HG03060 (cell line): Measurements from ENCODE around the gene COMT.

Source experiments
- ATAC-seq: cut with Tn5 transposase; IDR thresholded peaks from one replicate; pipeline ENCODE4 v1.9.1; 2021; ENCODE audit warnings: low read depth, moderate number of reproducible peaks; ENCODE audit not compliant: unreplicated experiment

The COMT gene

GRCh38 chr22:20009018-20009491, 67.5 kb downstream of the COMT start:
- ATAC-seq, result no peak

DNA sequence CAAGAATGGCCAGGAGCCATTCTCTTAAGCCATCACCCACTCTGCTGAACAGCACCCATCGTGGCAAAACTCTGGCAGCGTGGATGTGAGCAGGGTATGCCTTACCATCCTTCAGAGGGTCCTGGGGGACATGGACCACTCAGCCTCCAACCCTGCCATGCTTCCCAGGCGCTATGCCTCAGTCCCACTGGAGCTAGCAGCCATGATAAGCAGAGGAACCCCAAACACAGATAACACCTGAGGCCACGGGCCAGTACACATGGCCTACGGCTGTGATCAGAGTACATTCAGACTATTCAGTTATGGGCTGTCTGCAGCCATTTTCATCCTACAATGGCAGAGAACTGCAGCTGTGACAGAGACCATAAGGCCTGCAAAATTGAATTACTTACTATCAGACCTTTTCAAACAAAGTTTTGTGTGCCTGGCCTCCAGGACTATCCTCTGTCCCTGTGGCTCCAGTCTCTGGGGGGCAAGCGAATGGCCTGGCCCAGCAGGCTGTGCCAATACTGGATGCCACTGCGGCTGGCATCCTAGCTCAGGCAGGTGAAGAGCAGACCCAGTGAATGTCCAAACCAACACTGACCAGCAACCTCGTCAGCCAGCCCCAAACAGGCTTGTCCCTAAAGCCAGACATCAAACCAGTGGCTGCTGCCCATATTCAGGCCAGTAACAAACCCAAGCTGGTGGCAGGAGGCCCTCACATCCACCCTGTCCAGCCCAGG, 68.2 kb downstream of the COMT start:
- no peak for ATAC-seq

GRCh38 chr22:20010307-20011122, 68.9 kb downstream of the COMT start:
- ATAC-seq, result no peak

DNA sequence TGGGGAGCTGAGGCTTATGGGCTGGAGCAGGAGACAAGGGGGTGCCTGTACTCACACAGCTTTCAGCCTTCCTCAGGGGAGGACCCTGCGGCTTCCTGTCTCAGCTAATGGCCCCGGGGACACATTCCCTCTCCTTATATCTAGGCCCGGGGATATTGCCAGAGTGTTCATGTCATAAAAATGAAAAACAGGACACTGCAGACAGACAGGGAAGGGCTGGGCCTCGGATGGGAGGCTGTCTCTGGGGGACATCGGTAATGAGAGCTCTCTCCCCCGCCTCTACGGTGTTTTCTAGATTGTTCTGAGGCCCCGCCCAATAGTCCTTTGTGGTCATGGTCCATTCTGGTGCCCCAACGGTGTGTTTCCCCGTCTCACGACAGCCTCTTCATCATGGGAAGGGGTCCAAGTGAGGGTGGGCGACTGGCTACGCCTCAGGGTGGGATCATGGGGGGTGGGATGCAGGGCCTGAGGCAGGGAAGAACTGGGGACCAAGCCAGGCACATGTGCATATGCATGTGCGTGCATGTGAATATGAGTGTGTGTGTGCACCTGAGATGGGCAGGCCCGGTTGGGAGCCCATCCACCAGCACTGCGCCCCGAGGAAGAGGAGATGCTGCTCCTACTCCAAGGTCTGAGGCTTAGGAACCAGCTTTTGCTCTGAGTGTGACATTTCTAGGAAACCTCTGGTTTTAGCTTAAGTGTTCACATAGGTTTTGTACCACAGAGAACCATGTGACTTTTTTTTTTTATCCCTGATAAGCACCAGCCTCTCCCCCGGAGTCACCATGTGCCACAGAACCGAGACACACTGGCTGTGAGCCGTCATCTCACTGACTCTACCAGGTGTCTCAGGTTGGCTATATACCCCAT, 69.8 kb downstream of the COMT start:
- no peak for ATAC-seq

- no peak for ATAC-seq
Measured at GRCh38 chr22:20011993-20012740, 70.6 kb downstream of the COMT start.

DNA sequence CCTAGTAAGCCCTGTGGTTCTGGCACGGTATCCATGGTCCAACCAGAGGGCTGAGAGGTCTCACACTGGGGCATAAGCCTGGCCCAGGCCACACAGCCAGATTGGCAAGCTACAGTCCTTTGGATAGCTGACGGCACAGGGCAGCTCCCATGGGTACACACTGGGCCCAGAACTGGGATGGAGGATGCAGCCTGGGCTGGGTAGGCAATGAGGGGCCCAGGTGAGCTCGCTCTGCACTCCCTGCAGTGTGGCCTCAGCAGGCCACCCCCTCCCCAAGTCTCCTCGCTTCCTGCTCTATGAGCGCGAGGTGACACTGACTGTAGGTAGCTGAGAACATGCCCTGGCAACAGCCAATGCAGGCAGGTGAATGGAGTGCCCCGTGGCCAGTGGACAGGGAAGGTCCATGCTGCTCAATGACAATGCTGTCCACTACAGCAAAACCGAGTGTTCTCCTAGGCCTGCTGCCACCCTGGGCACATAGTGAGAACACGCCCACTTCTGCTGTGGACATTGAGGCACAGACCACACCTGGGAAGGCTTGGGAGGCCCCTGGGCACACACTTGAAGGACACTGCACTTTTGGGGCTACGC, 71.3 kb downstream of the COMT start:
- ATAC-seq, result no peak

DNA sequence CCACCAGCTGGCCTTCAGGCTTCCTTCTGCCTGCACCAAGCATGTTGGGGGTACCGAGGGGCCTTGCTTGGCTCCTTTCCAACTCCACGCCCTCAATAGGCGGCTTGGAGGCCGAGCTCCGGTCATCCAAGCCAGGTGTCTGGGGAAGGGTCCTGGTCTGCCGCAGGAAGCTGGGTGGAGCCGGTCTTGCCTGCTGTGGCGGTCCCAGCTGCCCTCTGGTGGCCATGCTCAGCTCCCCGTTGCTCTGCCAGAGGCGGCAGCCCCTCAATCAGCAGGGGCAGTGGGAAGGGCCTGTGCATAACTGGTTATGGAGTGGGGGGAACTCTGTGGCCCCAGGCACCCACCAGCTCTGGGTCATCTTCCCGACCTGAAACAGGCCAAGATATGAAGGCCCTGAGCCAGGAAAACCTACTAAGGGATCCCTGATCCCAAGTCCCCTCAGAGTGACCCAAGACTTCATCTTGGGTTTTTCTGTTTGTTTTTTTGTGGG, 71.9 kb downstream of the COMT start:
- no peak for ATAC-seq

DNA sequence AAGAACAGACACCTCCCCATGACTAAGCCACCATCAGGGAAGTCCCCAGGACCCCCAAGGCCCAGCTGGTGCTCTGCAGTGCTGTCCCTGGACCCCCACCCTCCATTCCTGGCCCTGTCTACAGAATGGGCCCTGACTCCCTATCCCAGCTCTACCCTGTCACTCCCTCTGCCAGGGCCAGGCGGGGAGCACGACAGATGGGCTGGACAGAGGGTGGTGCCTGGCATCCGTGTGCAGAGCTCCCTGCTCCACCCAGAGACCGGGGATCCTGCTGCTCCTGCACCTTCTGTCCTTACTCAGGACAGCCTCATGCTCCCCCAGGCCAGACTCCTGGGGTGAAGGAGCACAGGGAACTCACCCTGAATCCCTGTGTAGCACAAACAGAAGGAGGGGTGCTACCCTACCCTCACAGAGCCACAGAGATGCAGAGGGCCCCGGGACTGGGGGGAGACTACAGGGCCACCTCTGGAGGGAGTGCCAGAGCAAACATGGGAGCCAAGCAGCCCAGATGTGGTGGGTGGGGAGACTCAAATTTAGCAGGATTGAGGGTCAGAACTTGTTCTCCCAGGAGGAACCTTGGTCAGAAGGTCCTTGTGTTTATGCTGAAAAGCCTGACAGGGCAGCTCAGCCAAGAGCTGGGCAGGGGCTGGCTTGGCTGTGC, 73.1 kb downstream of the COMT start:
- no peak for ATAC-seq

DNA sequence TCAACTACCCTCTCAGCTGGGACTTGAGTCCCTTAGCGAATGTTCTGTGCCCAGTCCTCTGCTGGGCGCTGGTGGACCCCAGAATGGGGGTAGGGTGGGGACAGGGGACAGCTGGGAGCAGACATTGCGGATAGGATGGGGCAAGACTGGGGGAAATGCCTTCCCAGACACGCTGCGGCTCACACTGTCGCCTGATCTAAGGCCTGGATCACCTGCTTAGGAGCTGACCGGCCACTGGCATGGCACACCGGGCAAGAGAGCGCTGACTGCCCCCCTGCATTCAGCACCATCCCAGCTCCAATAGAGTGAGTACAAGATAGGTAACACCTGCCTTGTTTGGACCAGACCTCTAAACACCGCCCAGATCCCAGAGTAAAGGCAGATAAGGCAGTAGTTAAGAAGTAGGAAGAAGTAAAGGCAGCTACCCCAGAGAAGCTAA, 73.6 kb downstream of the COMT start:
- ATAC-seq, result no peak

- ATAC-seq, result no peak
Measured at GRCh38 chr22:20015971-20016733, 74.6 kb downstream of the COMT start.

GRCh38 chr22:20016734-20017621, 75.4 kb downstream of the COMT start, which contains the start of gene ARVCF:
Gene ARVCF, minus strand, starts transcription at chr22:20016823. Its CDS starts 26,029 bp downstream, at chr22:19990794.
- no peak for ATAC-seq

GRCh38 chr22:20017622-20017958, 76.0 kb downstream of the COMT start:
- ATAC-seq, result no peak

DNA sequence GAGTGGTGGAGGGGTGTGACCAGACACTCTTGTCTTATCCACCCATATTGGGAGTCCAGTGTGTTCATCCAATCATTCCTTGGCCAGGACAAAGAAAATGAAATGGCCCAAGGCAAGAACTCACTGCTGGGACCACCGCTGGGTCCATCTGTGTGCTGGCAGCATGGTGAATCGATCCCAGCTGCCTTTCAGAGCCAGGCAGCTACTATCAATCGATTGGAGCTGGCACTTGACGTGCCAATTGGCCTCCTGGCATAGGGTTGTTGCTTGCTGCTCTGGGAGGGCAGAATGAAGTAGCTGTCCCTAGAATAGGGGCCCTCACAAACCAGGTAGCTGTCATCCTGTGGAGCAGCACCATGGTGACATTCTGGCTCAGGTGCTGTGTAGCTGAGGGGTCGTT, 76.4 kb downstream of the COMT start:
- no peak for ATAC-seq
